ENCODE results near the gene PSMC1. TPM values are rescaled to one million over a fixed set of nuclear protein-coding genes. Genes with fewer than 3 reads are reported as not detected.
A peak's percentile ranks its signal among the peaks of the same experiment; 100 is the strongest.

Gene PSMC1
- total and polyA plus RNA-seq, 2 of the 4 experiments (the other 2 are of a cell fraction), result 181 to 194 TPM

GRCh38 chr14:90319173-90319572 is 62.8 kb downstream of the PSMC1 start:
- Histone ChIP-seq H4K8ac (ENCODE audit: low read depth in 2 of 2, low read length in 2 of 2) (no peak overlapping the region), H2AFZ (replicated peaks; ENCODE audit: low read length, poor library complexity) (no peak overlapping the region), H3K79me1 (ENCODE audit: low read depth in 1 of 2, low read length in 2 of 2) (peaks cover 16 to 26% of the 10 kb centered on the region in 2 experiments), H2BK15ac (ENCODE audit: low read depth, low read length) (no peak overlapping the region), H2BK20ac (ENCODE audit: low read depth, low read length) (no peak overlapping the region), H3K36me3 (ENCODE audit: control insufficient read depth, insufficient read depth, low read length) (peaks cover 4% of the 10 kb centered on the region), H3K4me2 (ENCODE audit: low read depth, low read length) (no peak overlapping the region), H3K4me1 (ENCODE audit: control insufficient read depth, insufficient read depth, low read length) (no peaks in the 10 kb centered on the region), H3K14ac (replicated peaks; ENCODE audit: low read depth, low read length) (no peak overlapping the region), H3K9me1 (ENCODE audit: insufficient read depth, low read length) (no peaks in the 10 kb centered on the region), H3K9ac (ENCODE audit: low read depth, low read length) (no peak overlapping the region), H4K91ac (ENCODE audit: insufficient read depth, low read depth, low read length) (no peak overlapping the region), H3K56ac (ENCODE audit: extremely low read depth, insufficient read depth, low read length) (no peak overlapping the region), H3K27me3 (ENCODE audit: control insufficient read depth, insufficient read depth, low read length) (no peaks in the 10 kb centered on the region), H4K20me1 (ENCODE audit: insufficient read depth, low read length) (no peaks in the 10 kb centered on the region; the same call in 1 of the 2 replicates), H3K23ac (ENCODE audit: low read depth, low read length) (no peak overlapping the region), H2AK9ac (replicated peaks; ENCODE audit: low read depth, low read length, poor library complexity) (no peak overlapping the region), H2AK5ac (ENCODE audit: low read depth, low read length) (no peak overlapping the region), H3K27ac (ENCODE audit: insufficient read depth, low read length) (no peak overlapping the region), H3K18ac (ENCODE audit: low read depth, low read length) (no peak overlapping the region), H2BK120ac (ENCODE audit: low read depth, low read length) (no peak overlapping the region), H3K4me3 (ENCODE audit: insufficient read depth, low read depth, low read length) (no peak overlapping the region), H3K4ac (ENCODE audit: low read depth, low read length) (no peak overlapping the region), H2BK5ac (ENCODE audit: low read depth, low read length, poor library complexity, severe bottlenecking) (no peak overlapping the region), H3K9me3 (ENCODE audit: control insufficient read depth, insufficient read depth, low read length) (no peaks in the 10 kb centered on the region), H4K5ac (ENCODE audit: low read depth, low read length) (no peak overlapping the region)
- BruUV-seq (replicated peaks), result no TSS peak
- ChIA-PET CTCF (interaction anchor here (1.4 kb wide), 1 partner anchor 11 kb away, joined by 3 read pairs; no protein-coding TSS in a partner anchor), POLR2A (ENCODE audit: unreplicated experiment) (no interaction called here)
- no peak for DNase-seq
- intact Hi-C loops (cut with micrococcal nuclease) (no loop called here), in situ Hi-C loops (cut with MboI; ENCODE audit: low sequenced_read_pairs) (no loop called here), dilution Hi-C loops (cut with HindIII; ENCODE audit: low sequenced_read_pairs, unreplicated experiment) (no loop called here)
- TF ChIP-seq USF2 (IDR thresholded peaks at IDR 0.05; ENCODE audit: low read depth, low read length) (no peak), RCOR1 (IDR thresholded peaks at IDR 0.05; ENCODE audit: insufficient replicate concordance, low read length) (no peak), ELK1 (IDR thresholded peaks at IDR 0.05; ENCODE audit: borderline replicate concordance, low read depth, low read length) (no peak), CEBPB (IDR thresholded peaks at IDR 0.05; ENCODE audit: low read depth, low read length) (no peak), FOS (IDR thresholded peaks at IDR 0.05; ENCODE audit: low read depth, low read length) (no peak), MXI1 (IDR thresholded peaks at IDR 0.05; ENCODE audit: borderline replicate concordance, low read depth, low read length) (no peak), CHD1 (IDR thresholded peaks at IDR 0.05; ENCODE audit: low read depth, low read length) (no peak), RFX5 (IDR thresholded peaks at IDR 0.05; ENCODE audit: low read depth, low read length) (no peak), RAD21 (IDR thresholded peaks at IDR 0.05; ENCODE audit: low read length) (no peak), CTCF (conservative IDR thresholded peaks at IDR 0.05; ENCODE audit: low read depth, low read length) (no peak), MAFK (IDR thresholded peaks at IDR 0.05; ENCODE audit: low read depth, low read length) (no peak), BHLHE40 (IDR thresholded peaks at IDR 0.05; ENCODE audit: low read depth, low read length) (no peak), NFE2L2 (IDR thresholded peaks at IDR 0.05; ENCODE audit: low read depth, low read length) (no peak), POLR2A (IDR thresholded peaks at IDR 0.05; ENCODE audit: low read depth, low read length) (no peak), SMC3 (IDR thresholded peaks at IDR 0.05; ENCODE audit: low read depth, low read length) (no peak), MAZ (IDR thresholded peaks at IDR 0.05; ENCODE audit: borderline replicate concordance, low read depth, low read length) (no peak)
- peak; percentile 32 for ATAC-seq (ENCODE audit: low read depth)
- no CpG with 5 or more reads among the region's 3 CpGs for WGBS, 2 experiments (ENCODE audit: extremely low coverage in 2 of 2, insufficient read length in 1 of 2)

Measured in IMR-90 (cell line).